ENCODE results near the gene MARK2.
"Not testable (repeated sequence)": the region's sequence is repeated elsewhere in the genome, so short reads cannot be mapped to it uniquely, and the experiment has no call there.

The MARK2 gene

GRCh38 chr11:63858628-63859550, 20.0 kb downstream of the MARK2 start:
- in situ Hi-C loops (cut with MboI; ENCODE audit: low sequenced_read_pairs, unreplicated experiment) = no loop called here
- DNase-seq (ENCODE audit: low spot score) = no peak
- no peak for TF ChIP-seq CTCF (IDR thresholded peaks at IDR 0.05; ENCODE audit: borderline replicate concordance, control extremely low read depth, extremely low read depth, insufficient read depth, missing control alignments)

GRCh38 chr11:63862923-63863322, 24.0 kb downstream of the MARK2 start:
- TF ChIP-seq CTCF (IDR thresholded peaks at IDR 0.05; ENCODE audit: borderline replicate concordance, control extremely low read depth, extremely low read depth, insufficient read depth, missing control alignments) = no peak
- in situ Hi-C loops (cut with MboI; ENCODE audit: low sequenced_read_pairs, unreplicated experiment) = no loop called here
- DNase-seq (ENCODE audit: low spot score) = no peak

GRCh38 chr11:63863620-63864019, 24.7 kb downstream of the MARK2 start:
- in situ Hi-C loops (cut with MboI; ENCODE audit: low sequenced_read_pairs, unreplicated experiment) = not testable (repeated sequence)

GRCh38 chr11:63866211-63866610, 27.3 kb downstream of the MARK2 start:
- no peak for TF ChIP-seq CTCF (IDR thresholded peaks at IDR 0.05; ENCODE audit: borderline replicate concordance, control extremely low read depth, extremely low read depth, insufficient read depth, missing control alignments)
- in situ Hi-C loops (cut with MboI; ENCODE audit: low sequenced_read_pairs, unreplicated experiment) = no loop called here
- DNase-seq (ENCODE audit: low spot score) = peak; percentile 85

More at GRCh38 chr11:63863620-63864019, 24.7 kb downstream of the MARK2 start:
- DNase-seq (ENCODE audit: low spot score) = not testable (repeated sequence)

GRCh38 chr11:63867511-63867910, 28.6 kb downstream of the MARK2 start:
- in situ Hi-C loops (cut with MboI; ENCODE audit: low sequenced_read_pairs, unreplicated experiment) = no loop called here
- no peak for TF ChIP-seq CTCF (IDR thresholded peaks at IDR 0.05; ENCODE audit: borderline replicate concordance, control extremely low read depth, extremely low read depth, insufficient read depth, missing control alignments)

GRCh38 chr11:63868399-63869064, 29.6 kb downstream of the MARK2 start:
- TF ChIP-seq CTCF (IDR thresholded peaks at IDR 0.05; ENCODE audit: borderline replicate concordance, control extremely low read depth, extremely low read depth, insufficient read depth, missing control alignments) = no peak
- no peak for DNase-seq (ENCODE audit: low spot score)
- in situ Hi-C loops (cut with MboI; ENCODE audit: low sequenced_read_pairs, unreplicated experiment) = no loop called here

More at GRCh38 chr11:63867511-63867910, 28.6 kb downstream of the MARK2 start:
- DNase-seq (ENCODE audit: low spot score) = no peak

GRCh38 chr11:63869171-63869591, 30.3 kb downstream of the MARK2 start:
- in situ Hi-C loops (cut with MboI; ENCODE audit: low sequenced_read_pairs, unreplicated experiment) = no loop called here
- DNase-seq (ENCODE audit: low spot score) = no peak
- TF ChIP-seq CTCF (IDR thresholded peaks at IDR 0.05; ENCODE audit: borderline replicate concordance, control extremely low read depth, extremely low read depth, insufficient read depth, missing control alignments) = no peak
